Fibroblast of peridontal ligament (primary cell): ENCODE measurements around the gene DMD.
"Not testable (repeated sequence)": the region's sequence is repeated elsewhere in the genome, so short reads cannot be mapped to it uniquely, and the experiment has no call there.

Source experiments
- DNase-seq: peaks from one replicate; pipeline ENCODE4 v3.0.0-alpha.2; 2010; ENCODE audit errors: extremely low read depth

Gene DMD

DNA sequence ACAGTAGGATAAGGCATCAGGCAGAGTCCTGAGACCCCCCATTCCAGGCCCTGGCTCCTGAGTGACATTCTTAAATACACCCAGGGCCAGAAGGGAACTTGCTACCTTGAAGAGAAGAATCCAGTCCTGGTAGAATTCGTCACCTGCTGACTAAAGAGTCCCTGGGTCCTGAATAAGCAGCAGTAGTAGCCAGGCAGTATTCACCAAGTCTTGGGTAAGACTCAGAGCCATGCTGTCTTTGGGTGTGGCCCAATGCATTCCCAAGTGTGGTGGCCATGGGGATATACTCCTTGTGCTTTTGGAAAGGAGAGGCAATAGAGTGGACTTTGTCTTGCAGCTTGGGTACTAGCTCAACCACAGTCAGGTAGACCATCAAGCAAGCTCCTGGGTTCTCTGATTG is 359.1 kb downstream of the DMD start:
- no peak for DNase-seq

DNA sequence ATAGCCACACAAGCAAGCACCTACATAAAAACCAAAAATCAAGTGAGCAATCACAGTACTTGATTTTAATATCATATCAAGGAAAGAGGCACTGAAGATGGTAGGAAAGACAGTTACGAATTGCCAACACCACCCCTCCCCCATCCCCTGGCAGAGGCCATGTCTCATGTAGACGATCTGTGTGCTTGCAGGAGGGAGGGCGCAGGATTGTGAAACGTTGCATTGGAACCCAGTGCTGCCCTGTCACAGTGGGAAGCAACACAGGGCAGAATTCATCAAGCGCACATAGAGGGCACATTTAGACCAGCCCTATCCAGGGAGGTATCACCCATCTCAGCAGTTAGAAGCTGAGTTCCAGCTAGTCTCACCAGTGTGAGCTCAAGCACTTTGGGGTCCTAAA is 359.8 kb downstream of the DMD start:
- no peak for DNase-seq

DNA sequence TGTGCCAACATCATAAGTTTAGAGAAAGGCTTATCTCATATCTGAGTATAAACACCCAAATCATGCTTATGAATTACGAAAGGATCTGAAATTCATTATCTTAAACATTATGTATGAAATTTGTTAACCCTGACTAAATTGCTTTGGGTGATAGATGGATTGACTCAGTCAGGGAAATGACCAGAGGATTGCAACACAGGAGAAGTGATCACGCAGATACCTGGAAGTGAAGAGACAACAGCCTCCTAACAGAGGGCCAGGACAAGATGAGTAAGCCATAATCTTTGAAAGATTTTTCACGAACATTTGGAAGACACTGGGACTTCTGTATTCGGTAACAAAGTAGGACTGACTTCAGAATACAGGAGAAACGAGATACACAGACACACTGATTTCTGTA is 363.4 kb downstream of the DMD start:
- DNase-seq, result no peak

DNA sequence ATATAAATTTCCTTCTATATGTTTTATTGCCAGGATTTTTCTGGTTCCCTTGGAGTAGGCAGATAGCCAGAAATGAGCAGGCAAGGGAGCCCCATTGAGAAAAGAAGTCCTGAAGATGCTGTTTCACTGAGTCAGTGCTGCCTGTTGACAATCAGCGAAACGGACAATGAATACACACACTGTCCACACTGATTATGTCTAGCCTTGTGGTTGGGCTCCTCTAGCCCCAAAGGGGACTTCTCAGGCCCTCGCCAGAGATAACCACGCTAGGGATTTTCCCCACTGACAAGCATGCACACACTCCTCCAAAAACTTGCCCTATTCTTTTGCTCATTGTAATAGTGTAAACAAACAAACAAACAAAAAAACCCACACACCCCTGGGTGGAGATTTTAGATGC is 369.3 kb downstream of the DMD start:
- DNase-seq, result no peak

DNA sequence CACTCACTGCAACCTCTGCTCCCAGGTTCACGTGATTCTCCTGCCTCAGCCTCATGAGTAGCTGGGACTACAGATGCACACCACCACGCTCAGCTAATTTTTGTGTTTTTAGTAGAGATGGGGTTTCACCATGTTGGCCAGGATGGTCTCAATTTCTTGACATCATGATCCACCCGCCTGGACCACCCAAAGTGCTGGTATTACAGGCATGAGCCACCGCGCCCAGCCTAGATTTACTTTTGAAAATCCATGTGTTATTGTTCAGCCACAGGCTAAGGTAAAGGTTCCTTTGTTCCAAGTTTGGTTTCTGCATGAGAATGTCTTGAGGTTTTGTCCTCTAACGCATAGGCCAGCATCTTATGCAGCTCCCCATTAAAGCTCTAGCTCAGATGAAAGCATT is 371.6 kb downstream of the DMD start:
- DNase-seq, result no peak

DNA sequence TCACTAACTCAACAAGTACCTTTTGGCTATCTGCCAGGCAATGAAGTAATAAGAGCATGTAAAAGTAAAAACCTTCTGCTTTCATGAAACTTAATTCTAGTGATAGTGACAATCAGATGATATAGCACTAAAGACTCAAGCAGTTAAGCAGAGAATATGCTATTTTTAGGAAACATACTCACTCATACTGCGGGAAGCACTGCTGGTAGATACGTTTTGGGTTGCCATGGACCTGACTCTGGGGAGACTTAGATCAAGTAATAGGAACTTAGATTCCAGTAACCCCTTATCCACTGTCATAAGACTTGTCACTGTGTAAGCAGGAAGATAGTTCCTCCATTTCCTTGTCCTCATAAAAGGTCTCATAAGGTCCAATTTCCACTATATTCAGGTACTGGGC is 386.3 kb downstream of the DMD start:
- no peak for DNase-seq

DNA sequence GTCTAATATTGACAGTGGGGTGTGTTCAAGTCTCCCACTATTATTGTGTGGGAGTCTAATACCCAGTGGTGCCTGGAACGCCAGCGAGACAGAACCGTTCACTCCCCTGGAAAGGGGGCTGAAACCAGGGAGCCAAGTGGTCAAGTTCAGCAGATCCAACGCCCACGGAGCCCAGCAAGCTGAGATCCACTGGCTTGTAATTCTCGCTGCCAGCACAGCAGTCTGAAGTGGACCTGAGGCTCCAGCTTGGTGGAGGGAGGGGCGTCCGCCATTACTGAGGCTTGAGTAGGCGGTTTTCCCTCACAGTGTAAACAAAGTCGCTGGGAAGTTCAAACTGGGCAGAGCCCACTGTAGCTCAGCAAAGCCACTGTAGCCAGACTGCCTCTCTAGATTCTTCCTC is 407.3 kb downstream of the DMD start:
- DNase-seq, result no peak

DNA sequence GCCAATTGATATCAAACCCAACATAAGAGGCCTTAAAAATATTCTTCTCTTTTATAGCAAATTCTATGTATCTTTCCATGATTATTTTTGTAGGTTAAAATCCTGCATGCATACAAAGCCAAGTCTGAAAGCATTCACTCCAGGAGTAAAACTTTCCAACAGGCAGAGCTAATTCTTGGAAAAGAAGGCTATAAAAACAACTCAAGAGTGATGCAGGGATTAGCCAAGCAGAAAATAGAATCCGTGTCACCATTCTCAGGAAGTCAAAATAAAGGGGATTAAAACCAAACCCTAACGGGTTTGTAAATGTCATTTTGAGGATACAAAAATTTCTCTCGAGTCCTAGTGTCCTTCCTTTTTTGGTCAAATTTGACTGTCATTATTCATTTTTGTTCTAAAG is 412.4 kb downstream of the DMD start:
- no peak for DNase-seq

DNA sequence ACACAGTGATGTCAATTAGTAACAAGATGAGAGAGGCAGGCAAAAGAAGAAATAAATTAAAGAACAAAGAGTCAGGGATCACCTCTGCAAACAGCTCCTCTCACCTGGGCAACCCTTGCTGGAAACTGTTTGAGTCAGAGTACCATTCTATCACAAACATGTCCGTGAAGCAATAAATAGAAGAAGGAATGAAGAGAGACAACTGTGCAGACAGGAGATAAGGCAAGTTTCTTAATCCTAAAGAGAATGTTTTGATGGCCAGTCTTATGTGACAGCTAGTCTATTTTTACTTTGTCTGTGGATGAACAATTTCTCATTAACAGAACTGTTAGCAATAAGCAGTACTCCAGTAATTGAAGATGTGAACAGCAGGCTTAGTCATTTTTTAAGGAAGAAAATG is 422.4 kb downstream of the DMD start:
- DNase-seq, result no peak

DNA sequence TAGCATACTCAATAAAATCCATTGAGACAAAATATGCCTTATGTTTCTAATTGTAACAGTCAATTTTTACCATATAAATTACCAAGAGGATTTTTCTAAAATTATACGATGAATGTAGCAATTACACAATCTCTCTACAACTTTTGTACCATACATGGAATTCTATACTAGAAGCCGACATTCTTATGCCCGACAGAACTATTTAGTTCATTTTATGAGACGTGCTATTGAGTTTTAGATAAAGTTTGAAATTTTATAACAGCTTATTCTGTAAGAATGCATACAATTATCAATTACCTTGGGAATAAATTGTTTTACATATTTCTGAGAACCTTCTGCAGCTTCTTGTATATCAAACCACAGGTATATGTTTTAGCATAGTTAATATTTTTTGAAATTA is 431.2 kb downstream of the DMD start:
- no peak for DNase-seq

DNA sequence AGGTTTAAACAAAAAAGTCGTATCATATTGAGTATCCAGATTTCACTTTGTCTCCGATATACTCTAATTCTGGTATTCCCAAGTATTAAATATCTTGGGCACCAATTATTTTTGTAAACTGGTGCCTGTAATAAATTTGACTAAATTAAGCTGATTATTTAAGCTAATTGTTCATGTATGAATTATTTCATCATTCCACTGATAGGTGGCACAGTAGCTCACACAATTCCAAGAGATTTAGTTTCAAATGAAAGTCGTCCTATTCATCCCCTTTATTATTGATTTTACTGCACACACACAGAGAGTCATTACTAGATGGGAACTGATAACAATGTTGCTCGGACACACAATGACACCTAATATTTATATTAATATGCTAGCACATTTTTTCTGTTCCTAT is 432.4 kb downstream of the DMD start:
- DNase-seq, result no peak

DNA sequence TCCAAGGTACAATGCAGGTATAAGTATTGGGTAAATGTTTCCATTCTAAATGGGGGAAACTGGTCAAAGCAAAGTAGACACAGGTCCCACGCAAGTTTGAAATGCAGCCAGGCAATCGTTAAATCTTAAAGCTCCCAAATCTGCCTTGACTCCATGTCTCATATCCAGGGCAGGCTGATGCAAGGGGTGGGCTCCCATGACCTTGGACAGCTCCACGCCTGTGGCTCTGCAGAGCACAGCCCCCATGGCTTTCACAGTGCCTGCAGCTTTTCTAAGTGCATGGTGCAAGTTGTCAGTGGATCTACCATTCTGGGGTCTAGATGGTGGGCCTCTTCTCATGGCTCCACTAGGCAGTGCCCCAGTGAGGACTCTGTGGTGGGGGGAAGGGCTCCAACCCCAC is 436.4 kb downstream of the DMD start:
- no peak for DNase-seq

DNA sequence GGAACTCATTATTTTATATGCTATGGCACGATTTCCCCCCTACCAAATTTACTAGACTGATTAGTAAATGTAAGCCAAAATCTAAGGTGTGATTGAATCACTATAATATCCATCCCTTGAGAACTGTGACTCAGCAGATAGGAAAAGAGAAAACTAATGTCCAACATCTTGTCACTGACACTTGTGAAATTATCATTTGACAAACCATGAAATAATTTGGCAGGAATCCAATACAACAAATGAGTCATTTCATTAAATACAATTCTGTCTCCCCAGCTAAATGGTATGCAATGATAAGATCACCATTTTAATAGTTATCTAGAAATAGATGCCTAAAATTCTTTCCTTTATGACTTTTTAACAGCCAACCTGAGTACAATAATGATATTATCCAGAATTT is 462.3 kb downstream of the DMD start:
- no peak for DNase-seq

DNA sequence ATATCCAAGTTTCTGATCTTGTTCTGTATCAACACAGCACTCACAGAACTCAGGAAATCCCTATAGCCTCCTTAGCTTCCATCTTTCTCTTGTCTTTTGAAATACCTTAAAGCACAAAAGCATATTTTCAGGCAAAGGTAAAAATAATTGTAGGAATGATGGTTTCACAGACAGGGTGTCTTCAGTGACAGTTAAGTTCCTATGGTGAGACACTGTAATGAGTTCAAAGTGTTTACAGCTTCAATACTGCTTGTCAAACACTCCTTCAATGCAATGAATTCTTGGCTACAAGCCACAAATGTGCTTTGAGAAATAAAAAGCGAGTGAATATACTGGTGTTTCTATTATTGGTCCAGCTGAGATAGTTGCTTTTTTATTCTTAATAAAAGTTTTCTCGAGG is 466.0 kb downstream of the DMD start:
- no peak for DNase-seq

DNA sequence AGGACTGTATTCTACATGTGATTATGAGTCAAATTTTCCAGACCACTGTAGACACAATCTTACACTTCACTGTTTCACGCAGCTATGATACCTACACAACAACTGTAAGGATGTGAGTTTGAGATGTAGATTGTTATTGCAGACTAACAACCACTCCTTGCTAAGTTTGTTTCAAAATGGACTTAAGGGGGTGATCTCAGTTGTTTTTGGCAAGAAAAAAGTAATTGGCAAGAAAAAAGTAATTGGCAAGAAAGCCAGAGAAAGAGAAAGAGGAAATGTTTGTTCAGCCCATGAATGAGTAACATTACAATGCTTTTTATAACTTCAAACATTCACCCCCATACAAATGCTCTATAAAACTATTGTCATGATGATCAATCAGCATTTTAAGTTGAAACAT is 466.4 kb downstream of the DMD start:
- DNase-seq, result no peak

DNA sequence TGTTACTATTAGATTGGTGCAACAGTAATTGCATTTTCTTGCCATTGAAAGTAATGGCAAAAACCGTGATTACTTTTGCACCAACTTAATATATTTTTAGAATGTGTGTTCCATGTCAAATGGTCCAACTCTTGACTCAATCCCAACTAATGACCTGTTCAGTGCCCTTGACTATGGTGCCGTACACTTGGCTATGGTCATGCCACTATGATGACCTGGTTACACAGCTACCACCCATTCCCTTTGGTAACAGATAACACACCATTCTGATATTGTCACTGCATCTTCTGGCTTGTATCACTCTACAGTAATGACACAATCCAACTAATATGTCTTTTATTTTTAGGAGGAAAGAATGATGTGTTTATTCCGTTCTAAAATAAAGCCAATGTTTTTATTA is 469.4 kb downstream of the DMD start:
- DNase-seq, result no peak

DNA sequence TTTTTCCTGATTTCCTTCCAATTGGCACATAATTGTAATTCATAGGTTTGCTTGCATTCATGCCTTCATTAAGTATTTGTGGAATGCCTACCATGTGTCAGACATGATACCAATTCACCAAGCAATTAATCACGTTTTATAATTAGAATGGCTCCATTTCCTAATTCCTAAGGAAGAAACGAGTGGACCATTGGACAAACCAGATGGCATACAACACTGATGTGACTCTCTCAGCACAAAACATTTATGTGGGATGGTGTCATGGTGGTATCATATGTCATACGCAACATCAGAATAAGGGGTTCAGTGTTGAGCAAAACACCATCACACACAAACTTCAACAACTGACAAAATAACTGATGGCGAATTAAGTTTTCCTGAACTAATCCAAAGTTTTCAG is 502.8 kb downstream of the DMD start:
- DNase-seq, result no peak

DNA sequence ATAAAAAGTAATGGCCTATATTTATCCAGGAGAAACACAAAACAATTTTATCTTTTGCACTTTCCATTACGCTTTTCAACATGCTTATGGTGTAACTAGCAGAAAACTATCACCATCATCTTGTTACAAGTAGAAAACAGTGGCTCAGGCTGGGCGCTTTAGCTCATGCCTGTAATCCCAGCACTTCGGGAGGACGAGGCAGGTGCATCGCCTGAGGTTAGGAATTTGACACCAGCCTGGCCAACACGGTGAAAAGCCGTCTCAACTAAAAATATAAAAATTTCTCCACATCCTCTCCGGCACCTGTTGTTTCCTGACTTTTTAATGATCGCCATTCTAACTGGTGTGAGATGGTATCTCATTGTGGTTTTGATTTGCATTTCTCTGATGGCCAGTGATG is 506.0 kb downstream of the DMD start:
- not testable (repeated sequence) for DNase-seq

DNA sequence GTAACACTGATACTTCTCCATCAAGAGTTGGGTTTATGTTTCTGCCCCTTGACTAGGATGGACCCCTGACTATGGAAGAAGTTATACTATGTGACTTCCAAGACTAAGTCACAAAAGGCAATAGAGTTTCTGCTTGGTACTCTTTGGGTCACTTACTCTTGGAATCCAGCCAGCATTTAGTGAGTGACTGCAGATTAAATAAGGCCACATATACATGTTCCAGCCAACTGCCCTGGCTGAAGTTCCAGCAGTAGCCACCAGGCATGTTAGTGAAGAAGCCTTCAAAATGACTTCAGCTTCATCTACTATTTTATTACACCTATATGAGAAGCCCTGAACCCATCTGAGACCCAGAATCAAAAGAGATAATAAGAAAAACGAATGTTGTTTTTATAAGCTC is 524.0 kb downstream of the DMD start:
- DNase-seq, result no peak

DNA sequence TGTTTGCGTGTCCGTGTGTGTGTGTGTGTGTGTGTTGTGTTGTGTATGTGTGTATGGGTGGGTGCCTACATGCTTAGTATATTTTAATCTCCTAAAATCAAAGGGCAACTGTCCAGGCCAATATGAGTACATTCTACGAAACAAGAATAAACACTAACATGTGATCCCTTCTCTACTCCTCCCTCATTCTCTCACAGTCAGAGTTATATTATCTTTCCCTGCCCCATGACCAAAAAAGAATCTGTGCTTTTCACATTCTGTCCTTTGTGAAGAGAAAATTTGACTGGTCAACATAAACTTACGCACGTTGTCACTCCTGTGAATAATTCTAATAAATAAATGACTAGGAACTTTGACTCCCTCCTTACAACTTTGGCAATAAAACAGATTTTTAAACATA is 532.9 kb downstream of the DMD start:
- DNase-seq, result no peak

DNA sequence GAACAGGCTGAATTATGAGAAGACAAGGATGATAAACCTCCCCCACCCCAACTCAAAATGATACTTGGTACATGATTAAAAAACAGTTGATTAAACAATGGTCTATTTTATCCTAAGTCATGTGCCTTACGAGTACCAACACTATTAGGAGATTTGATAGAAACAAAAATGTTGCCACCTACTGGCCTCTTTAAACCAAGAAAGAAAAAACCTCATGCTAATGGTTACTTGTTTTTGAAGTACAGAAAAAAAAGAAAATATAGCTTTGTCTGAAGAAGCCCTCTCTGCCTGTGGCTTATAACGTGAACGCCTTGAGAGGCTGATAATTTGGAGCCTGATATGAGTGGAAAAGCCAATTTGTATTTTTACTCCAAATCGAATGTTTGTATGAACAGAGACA is 538.2 kb downstream of the DMD start:
- DNase-seq, result no peak

DNA sequence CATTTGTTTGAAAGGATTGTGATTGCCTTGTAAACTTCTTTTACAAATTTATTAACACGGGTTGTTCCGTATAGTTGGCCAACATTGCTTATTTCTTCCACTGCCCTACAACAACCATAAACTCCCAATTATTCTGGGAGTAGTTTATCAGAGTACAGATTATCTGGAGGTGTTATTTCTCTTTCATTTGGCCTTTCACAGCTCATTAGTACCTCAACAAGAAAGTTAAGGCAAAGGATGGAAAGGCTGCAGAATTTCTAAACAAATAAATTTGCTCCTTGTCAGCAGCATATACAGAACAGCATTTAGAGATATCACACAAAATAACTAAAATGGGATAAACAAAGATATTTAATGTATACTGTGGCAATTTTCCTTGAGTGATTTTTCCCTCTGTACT is 548.8 kb downstream of the DMD start:
- no peak for DNase-seq

DNA sequence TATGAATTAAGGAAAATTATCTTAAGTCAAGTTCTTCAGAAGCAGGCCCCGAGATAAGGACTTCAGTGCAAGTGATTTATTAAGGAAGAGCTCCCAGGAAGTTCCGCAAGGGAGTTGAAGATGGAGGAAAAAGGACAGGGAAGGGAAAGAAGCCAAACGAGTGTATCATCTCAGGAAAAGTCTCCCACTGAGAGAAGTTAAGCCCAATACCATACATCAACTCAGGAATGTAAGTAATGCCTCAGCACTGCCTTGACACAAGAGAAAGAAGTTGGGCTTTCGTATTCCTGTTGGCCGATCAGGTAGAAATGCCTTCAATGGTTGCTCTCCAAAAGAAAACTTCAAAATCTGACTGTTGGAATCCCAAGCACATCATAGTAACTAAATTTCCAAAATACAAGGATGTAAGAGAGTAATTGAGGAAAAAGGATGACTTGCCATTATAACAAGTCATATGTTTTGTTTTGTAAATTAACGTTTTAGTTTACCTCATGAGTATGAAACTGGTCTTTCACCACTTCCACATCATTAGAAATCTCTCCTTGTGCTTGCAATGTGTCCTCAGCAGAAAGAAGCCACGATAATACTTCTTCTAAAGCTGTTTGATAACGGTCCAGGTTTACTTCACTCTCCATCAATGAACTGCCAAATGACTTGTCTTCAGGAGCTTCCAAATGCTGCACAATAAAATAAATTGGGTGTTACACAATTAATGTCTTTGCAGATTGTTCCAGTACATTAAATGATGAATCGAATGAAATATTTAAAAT is 566.7 kb downstream of the DMD start:
- no peak for DNase-seq

DNA sequence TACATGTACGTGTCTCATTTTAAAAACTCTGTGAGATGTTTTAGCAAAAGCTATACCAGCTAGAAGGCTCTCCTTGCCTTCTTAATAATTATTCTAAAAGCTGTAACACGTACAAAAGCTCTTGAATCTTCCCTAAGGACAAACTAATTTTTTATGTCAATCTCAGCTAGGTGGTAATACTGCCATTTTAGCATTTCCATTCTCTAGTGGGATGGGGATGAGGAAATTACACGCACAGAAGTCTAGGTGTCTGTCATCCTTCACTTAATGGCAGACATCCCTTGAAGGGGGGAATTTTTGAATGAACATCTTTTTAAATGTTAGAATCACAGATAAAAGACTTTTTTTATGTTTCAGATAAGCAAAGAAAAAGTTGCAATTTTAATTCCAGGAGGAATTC is 569.1 kb downstream of the DMD start:
- no peak for DNase-seq
